Measurements from ENCODE around the gene GALNT10. TPM values are rescaled to one million over a fixed set of nuclear protein-coding genes. Genes with fewer than 3 reads are reported as not detected.

The GALNT10 gene
- total and polyA plus RNA-seq, 3 donors from 2014 or later: 15.7 to 19.3 (median 17.2) TPM

DNA sequence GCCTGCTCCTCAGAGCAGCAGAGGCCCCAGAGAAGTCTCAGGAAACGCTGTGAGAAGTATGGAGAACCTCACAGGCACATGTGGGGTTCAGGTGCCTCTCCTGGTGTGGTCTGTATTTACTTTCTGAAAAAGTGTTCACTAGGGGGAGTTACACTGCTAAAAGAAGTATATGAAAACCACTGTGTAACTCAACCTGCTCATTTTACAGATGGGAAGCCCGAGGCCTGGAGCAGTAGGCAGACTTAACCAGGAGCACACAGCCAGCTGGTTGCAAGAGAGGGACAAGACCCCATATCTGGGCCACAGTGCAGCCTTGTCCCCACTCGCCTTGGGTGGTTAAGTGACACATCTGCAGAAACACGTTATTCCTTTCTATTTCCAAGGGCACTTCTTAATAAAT is 142.5 kb downstream of the GALNT10 start:
- Histone ChIP-seq H3K4me3 (no peak overlapping the region), H3K4me1 (no peaks in the 10 kb centered on the region), H3K9me3 (no peaks in the 10 kb centered on the region), H3K27me3 (no peaks in the 10 kb centered on the region), H3K36me3 (ENCODE audit: low read depth, missing control alignments) (no peaks in the 10 kb centered on the region), H3K27ac (no peak overlapping the region)
- 77 to 91% methylated on average over 4 of the region's 4 CpGs for WGBS, 2 donors
- DNase-seq: no peak
- TF ChIP-seq, protein P1, sequence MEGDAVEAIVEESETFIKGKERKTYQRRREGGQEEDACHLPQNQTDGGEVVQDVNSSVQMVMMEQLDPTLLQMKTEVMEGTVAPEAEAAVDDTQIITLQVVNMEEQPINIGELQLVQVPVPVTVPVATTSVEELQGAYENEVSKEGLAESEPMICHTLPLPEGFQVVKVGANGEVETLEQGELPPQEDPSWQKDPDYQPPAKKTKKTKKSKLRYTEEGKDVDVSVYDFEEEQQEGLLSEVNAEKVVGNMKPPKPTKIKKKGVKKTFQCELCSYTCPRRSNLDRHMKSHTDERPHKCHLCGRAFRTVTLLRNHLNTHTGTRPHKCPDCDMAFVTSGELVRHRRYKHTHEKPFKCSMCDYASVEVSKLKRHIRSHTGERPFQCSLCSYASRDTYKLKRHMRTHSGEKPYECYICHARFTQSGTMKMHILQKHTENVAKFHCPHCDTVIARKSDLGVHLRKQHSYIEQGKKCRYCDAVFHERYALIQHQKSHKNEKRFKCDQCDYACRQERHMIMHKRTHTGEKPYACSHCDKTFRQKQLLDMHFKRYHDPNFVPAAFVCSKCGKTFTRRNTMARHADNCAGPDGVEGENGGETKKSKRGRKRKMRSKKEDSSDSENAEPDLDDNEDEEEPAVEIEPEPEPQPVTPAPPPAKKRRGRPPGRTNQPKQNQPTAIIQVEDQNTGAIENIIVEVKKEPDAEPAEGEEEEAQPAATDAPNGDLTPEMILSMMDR (IDR thresholded peaks at IDR 0.05): no peak
- no peak for TF ChIP-seq POLR2A (IDR thresholded peaks at IDR 0.05)
- intact Hi-C loops (cut with DNase I; ENCODE audit: low total_unique reads): no loop called here

DNA sequence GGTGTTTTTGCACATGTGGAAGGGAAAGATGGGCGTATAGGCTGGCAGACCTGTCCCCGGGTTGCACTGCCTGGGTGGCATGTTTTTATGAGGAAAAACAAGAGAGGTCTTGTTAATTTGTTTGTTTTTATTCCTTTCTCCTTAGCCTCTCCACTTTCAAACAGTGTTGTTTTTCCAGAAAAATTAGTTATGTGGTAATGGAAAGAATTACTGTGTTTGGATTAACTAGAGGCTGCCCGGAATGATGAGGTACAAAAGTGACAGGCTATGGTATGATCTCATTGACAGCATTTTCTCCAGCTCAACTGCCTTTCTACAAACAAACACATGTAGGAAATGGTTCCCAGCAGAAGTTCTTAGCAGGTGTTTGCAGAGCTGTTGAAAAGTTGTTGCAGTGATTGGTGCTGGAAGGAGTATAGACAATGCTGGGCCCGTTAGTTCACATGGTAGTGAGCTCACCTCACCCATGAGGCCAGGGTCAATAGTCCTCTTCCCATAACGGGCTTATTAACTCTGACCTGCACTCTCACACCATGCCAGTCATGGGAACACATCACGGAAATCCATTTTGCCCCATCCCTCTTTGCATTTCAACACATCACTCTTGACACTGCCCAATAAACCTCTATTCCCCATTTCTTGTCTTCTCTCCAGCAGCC is 144.0 kb downstream of the GALNT10 start:
- H3K27ac ChIP-seq: peak overlapping the region in 1 of 2 donors; percentile 42
- H3K4me1 ChIP-seq: no peaks in the 10 kb centered on the region
- TF ChIP-seq, protein P1 (IDR thresholded peaks at IDR 0.05): no peak
- TF ChIP-seq POLR2A (IDR thresholded peaks at IDR 0.05): no peak
- 78 to 82% methylated on average over 6 of the region's 6 CpGs for WGBS, 2 donors
- no peaks in the 10 kb centered on the region for H3K27me3 ChIP-seq
- no peak overlapping the region for H3K4me3 ChIP-seq
- H3K9me3 ChIP-seq: no peaks in the 10 kb centered on the region
- H3K36me3 ChIP-seq (ENCODE audit: low read depth, missing control alignments): no peaks in the 10 kb centered on the region
- DNase-seq: no peak
- intact Hi-C loops (cut with DNase I; ENCODE audit: low total_unique reads): no loop called here

DNA sequence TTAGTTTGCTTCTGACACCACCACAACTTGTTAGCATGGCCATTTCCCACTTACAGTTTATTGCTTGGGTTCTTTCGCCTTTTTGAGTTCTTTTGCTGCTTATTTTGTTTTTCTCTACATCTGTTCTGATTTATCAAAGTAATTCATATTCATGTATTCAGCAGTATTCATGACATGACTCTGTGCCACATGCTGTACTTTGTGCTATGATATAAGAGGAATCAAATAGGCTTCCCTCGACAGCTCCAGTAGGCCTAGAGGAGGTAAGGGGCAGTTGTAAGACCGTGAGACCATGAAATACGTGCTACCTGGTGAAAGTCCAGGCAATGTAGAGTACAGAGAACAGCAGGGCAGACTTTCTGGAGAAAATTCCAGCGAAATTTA is 144.5 kb downstream of the GALNT10 start:
- intact Hi-C loops (cut with DNase I; ENCODE audit: low total_unique reads): no loop called here
- H3K36me3 ChIP-seq (ENCODE audit: low read depth, missing control alignments): no peaks in the 10 kb centered on the region
- DNase-seq: no peak

DNA sequence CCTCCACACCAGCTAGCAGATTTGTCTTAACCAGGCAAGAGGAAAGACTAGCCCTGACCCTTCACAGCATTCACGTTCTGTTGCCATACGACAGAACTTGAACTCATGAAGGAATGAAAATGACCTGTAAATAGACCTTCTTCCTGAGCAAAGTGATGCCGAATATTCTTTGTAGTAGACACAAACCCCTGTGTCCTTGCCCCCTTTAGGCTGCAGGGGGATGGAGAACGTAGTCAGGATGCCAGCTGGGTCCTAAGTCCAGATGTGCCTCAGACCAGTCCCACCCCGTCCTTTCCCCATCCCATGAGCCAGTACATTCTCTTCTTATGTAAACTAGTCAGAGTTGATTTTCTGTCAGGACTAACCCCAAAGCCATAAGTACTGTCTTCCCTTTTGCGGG is 151.1 kb downstream of the GALNT10 start:
- DNase-seq: no peak
- Histone ChIP-seq H3K36me3 (ENCODE audit: low read depth, missing control alignments) (no peaks in the 10 kb centered on the region), H3K27me3 (no peaks in the 10 kb centered on the region), H3K4me1 (no peaks in the 10 kb centered on the region), H3K4me3 (no peak overlapping the region), H3K27ac (peak overlapping the region in 1 of 2 donors; percentile 41), H3K9me3 (no peaks in the 10 kb centered on the region)
- intact Hi-C loops (cut with DNase I; ENCODE audit: low total_unique reads): no loop called here
- TF ChIP-seq, protein P1 (IDR thresholded peaks at IDR 0.05): no peak
- no peak for TF ChIP-seq POLR2A (IDR thresholded peaks at IDR 0.05)
- 67 to 77% methylated on average over 6 of the region's 6 CpGs for WGBS, 2 donors

More for the DNA sequence above, 144.5 kb downstream of the GALNT10 start:
- TF ChIP-seq POLR2A (IDR thresholded peaks at IDR 0.05): no peak
- TF ChIP-seq, protein P1 (IDR thresholded peaks at IDR 0.05): no peak
- 81 to 84% methylated on average over 5 of the region's 5 CpGs for WGBS, 2 donors
- Histone ChIP-seq H3K4me3 (no peak overlapping the region), H3K27me3 (no peaks in the 10 kb centered on the region), H3K9me3 (no peaks in the 10 kb centered on the region), H3K4me1 (no peaks in the 10 kb centered on the region), H3K27ac (peak overlapping the region in 1 of 2 donors; percentile 42)

DNA sequence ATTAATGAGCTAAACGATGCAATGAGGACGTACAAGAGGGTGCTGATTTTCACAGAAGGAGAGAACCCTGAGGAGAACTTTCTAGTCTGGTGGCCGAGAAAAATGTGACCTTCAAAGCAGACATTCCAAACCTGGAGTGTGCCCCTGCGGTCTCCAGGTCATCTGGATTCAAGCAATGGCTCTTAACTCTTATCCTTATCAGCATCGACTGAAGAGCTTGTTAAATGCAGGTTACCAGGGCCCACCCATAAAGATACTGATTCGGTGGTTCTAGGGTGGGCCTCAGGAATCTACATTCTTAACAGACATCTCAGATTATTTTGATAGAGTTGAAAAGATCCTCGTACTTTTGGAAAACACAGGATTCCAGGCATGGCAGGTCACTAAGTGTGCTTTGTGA is 151.7 kb downstream of the GALNT10 start:
- no peak for DNase-seq
- Histone ChIP-seq H3K4me1 (no peaks in the 10 kb centered on the region), H3K9me3 (no peaks in the 10 kb centered on the region), H3K4me3 (no peak overlapping the region), H3K27ac (peak overlapping the region in 1 of 2 donors; percentile 41), H3K36me3 (ENCODE audit: low read depth, missing control alignments) (no peaks in the 10 kb centered on the region), H3K27me3 (no peaks in the 10 kb centered on the region)
- intact Hi-C loops (cut with DNase I; ENCODE audit: low total_unique reads): no loop called here
- WGBS, 2 donors: 69 to 73% methylated on average over 7 of the region's 7 CpGs
- TF ChIP-seq, protein P1 (IDR thresholded peaks at IDR 0.05): no peak
- TF ChIP-seq POLR2A (IDR thresholded peaks at IDR 0.05): no peak
